ENCODE measurements around the gene ADGRE3.

Gene ADGRE3

DNA sequence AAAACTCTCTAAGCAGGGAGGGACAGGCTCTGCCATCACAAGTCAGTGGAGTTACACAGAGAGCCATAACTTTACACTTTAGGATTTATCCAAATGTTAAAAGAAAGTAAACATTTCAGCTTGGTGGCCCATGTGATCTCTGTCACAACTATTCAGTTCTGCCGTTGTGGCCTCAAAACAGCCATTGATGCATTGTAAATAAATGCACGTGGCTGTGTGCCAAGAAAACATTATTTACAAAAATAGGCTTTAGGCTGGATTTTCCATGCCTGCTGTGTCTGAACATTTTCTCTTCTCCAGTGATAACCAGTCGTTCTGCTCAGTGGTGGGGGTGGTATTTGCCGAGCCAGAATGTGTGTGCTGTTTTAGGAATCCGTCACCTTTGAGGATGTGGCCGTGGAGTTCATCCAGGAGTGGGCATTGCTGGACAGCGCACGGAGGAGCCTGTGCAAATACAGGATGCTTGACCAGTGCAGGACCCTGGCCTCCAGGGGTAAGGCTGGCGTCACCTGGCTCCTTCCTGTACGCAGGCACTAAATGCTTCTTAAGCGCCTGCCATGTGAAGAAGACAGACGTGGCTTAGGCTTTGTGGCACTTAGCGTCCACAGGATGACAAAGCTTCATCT is 20.1 kb upstream of the ADGRE3 start:
- Histone ChIP-seq H3K9ac (ENCODE audit: low read depth, low read length) (no peak overlapping the region), H4K20me1 (ENCODE audit: insufficient read depth, low read length) (no peaks in the 10 kb centered on the region), H3K4me2 (ENCODE audit: insufficient read depth, low read length) (no peak overlapping the region), H3K79me2 (ENCODE audit: insufficient read depth, low read length) (peaks cover 32% of the 10 kb centered on the region), H3K9me3 (ENCODE audit: insufficient read depth, low read length, severe bottlenecking) (no peaks in the 10 kb centered on the region), H3K4me3 (ENCODE audit: low read depth in 1 of 2, low read length in 2 of 2) (no peak overlapping the region), H3K27ac (ENCODE audit: low read length) (no peak overlapping the region), H2AFZ (ENCODE audit: low read depth, low read length) (no peak overlapping the region), H3K36me3 (ENCODE audit: insufficient read depth, low read length) (peaks cover 46% of the 10 kb centered on the region), H3K27me3 (ENCODE audit: insufficient read depth, low read length, poor library complexity) (no peaks in the 10 kb centered on the region), H3K4me1 (ENCODE audit: insufficient read depth, low read length) (peaks cover 19% of the 10 kb centered on the region)
- DNase-seq (no peak), ATAC-seq (ENCODE audit: insufficient read depth, low read depth) (no peak)
- TF ChIP-seq, protein P1, sequence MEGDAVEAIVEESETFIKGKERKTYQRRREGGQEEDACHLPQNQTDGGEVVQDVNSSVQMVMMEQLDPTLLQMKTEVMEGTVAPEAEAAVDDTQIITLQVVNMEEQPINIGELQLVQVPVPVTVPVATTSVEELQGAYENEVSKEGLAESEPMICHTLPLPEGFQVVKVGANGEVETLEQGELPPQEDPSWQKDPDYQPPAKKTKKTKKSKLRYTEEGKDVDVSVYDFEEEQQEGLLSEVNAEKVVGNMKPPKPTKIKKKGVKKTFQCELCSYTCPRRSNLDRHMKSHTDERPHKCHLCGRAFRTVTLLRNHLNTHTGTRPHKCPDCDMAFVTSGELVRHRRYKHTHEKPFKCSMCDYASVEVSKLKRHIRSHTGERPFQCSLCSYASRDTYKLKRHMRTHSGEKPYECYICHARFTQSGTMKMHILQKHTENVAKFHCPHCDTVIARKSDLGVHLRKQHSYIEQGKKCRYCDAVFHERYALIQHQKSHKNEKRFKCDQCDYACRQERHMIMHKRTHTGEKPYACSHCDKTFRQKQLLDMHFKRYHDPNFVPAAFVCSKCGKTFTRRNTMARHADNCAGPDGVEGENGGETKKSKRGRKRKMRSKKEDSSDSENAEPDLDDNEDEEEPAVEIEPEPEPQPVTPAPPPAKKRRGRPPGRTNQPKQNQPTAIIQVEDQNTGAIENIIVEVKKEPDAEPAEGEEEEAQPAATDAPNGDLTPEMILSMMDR (IDR thresholded peaks at IDR 0.05; ENCODE audit: borderline replicate concordance, extremely low read depth, low read length, poor library complexity, severe bottlenecking), result no peak
- no peak for TF ChIP-seq EZH2 (IDR thresholded peaks at IDR 0.05; ENCODE audit: borderline replicate concordance, low read depth, low read length, severe bottlenecking)

GRCh38 chr19:14689598-14690503 is 15.2 kb upstream of the ADGRE3 start, which contains the start of gene ZNF333:
Gene ZNF333, plus strand, starts transcription at chr19:14690048. Its CDS starts 3,444 bp downstream, at chr19:14693492.
- peak within 1 kb of the TSS; percentile 99 for H3K27ac ChIP-seq (ENCODE audit: low read length)
- peak within 1 kb of the TSS; percentile 95 for H3K4me2 ChIP-seq (ENCODE audit: insufficient read depth, low read length)
- DNase-seq (peak; percentile 97), ATAC-seq (ENCODE audit: insufficient read depth, low read depth) (peak; percentile 95)
- TF ChIP-seq, protein P1 (IDR thresholded peaks at IDR 0.05; ENCODE audit: borderline replicate concordance, extremely low read depth, low read length, poor library complexity, severe bottlenecking), result peak; percentile 10
- no peak for TF ChIP-seq EZH2 (IDR thresholded peaks at IDR 0.05; ENCODE audit: borderline replicate concordance, low read depth, low read length, severe bottlenecking)
- H3K4me1 ChIP-seq (ENCODE audit: insufficient read depth, low read length), result peaks cover 31% of the 10 kb centered on the region
- peak within 1 kb of the TSS; percentile 83 to 98 for H3K4me3 ChIP-seq (ENCODE audit: low read depth in 1 of 2, low read length in 2 of 2)
- H3K36me3 ChIP-seq (ENCODE audit: insufficient read depth, low read length), result peaks cover 9% of the 10 kb centered on the region
- peak within 1 kb of the TSS; percentile 89 for H2AFZ ChIP-seq (ENCODE audit: low read depth, low read length)
- no peaks in the 10 kb centered on the region for H3K27me3 ChIP-seq (ENCODE audit: insufficient read depth, low read length, poor library complexity)
- no peaks in the 10 kb centered on the region for H4K20me1 ChIP-seq (ENCODE audit: insufficient read depth, low read length)
- H3K9ac ChIP-seq (ENCODE audit: low read depth, low read length), result peak within 1 kb of the TSS; percentile 79
- peaks cover 32% of the 10 kb centered on the region for H3K79me2 ChIP-seq (ENCODE audit: insufficient read depth, low read length)
- no peaks in the 10 kb centered on the region for H3K9me3 ChIP-seq (ENCODE audit: insufficient read depth, low read length, severe bottlenecking)

DNA sequence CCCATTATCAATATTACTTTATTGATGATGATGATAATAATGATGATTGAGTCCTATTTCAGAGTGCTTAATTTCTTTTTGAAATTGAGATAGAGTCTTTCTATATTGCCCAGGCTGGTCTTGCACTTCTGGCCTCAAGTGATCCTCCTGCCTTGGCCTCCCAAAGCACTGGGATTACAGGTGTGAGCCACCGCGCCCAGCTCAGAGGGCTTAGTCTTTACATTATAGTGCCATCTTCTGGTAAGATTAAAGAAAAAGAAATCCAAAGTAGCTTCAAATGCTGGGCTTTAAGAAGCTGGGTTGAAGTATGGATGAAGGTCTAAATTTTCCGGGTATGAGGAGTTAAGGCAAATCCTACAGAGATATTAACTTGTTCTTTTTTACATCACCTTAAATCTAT is 11.8 kb upstream of the ADGRE3 start:
- H3K4me1 ChIP-seq (ENCODE audit: insufficient read depth, low read length), result peaks cover 23% of the 10 kb centered on the region
- H3K9ac ChIP-seq (ENCODE audit: low read depth, low read length), result no peak overlapping the region
- ATAC-seq (ENCODE audit: insufficient read depth, low read depth) (no peak), DNase-seq (peak; percentile 20)
- H3K36me3 ChIP-seq (ENCODE audit: insufficient read depth, low read length), result no peaks in the 10 kb centered on the region
- peaks cover 13% of the 10 kb centered on the region for H3K79me2 ChIP-seq (ENCODE audit: insufficient read depth, low read length)
- no peak overlapping the region for H3K4me3 ChIP-seq (ENCODE audit: low read depth in 1 of 2, low read length in 2 of 2)
- H3K27me3 ChIP-seq (ENCODE audit: insufficient read depth, low read length, poor library complexity), result no peaks in the 10 kb centered on the region
- no peaks in the 10 kb centered on the region for H4K20me1 ChIP-seq (ENCODE audit: insufficient read depth, low read length)
- H3K9me3 ChIP-seq (ENCODE audit: insufficient read depth, low read length, severe bottlenecking), result no peaks in the 10 kb centered on the region
- TF ChIP-seq EZH2 (IDR thresholded peaks at IDR 0.05; ENCODE audit: borderline replicate concordance, low read depth, low read length, severe bottlenecking), result no peak
- TF ChIP-seq, protein P1 (IDR thresholded peaks at IDR 0.05; ENCODE audit: borderline replicate concordance, extremely low read depth, low read length, poor library complexity, severe bottlenecking), result peak; percentile 45
- no peak overlapping the region for H3K27ac ChIP-seq (ENCODE audit: low read length)
- no peak overlapping the region for H3K4me2 ChIP-seq (ENCODE audit: insufficient read depth, low read length)
- no peak overlapping the region for H2AFZ ChIP-seq (ENCODE audit: low read depth, low read length)
